ENCODE measurements around the gene OR4D1.

OR4D1 gene

DNA sequence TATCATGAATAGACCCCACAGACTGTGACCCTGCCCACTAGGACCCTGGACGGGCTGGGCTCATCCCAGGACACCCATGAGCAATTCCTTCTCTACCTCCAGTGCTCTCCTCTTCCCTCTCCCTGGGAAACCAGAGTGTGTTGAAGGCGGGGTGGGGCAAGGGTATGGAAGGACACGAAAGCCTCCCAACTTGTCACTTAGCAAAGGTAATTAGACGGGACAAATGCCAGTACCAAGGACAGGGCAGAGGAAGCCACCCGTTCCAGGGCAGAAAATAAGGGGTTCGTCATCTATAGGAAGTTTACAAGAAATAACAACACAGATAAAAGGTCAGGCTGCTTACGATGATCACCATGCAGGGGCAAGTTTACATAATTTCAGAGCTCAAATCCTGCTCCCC is 39.5 kb downstream of the OR4D1 start:
- Histone ChIP-seq H3K36me3 (ENCODE audit: insufficient read depth, low read length) (no peaks in the 10 kb centered on the region), H3K4me3 (ENCODE audit: low read length) (no peak overlapping the region), H2AFZ (ENCODE audit: low read depth, low read length) (no peak overlapping the region), H3K9me3 (ENCODE audit: low read length) (no peaks in the 10 kb centered on the region), H3K4me1 (ENCODE audit: insufficient read depth, low read length) (no peaks in the 10 kb centered on the region), H3K27me3 (ENCODE audit: insufficient read depth, low read length) (peaks cover 24% of the 10 kb centered on the region)

DNA sequence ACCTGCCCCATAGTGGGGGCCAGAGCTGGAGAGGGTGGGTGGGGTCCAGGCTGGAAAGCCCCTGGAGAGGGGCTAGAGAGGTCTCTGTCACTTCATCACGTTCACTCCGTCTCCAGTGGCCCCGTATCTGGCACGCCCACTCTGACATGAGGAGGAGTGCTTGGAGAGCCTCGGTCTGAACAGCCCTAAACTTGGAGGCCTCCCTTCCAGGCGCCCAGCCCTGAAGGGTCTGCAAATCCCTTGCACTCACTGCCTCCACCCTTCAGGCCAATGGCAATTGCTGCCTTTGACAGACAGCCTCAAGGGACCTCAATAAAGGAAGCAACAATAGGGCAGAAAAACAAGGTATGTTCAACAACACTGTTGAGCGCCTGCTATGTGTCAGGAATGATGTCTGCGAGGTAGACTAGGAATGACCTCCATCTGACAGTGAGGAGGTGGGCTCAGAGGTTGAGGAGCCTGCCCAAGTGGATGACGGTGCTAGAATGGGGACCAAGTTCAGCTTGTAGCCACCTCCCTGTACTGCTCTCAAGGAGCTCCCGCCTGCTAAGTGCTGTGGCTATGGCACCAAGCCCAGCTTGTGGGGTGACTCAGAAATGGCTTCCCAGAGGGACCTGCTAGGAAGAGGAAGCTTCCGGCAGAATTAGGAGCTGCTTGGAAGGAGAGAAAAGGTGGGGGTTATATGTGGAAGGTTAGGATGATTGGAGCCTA is 41.4 kb downstream of the OR4D1 start:
- Histone ChIP-seq H3K27me3 (ENCODE audit: insufficient read depth, low read length) (peaks cover 27% of the 10 kb centered on the region), H2AFZ (ENCODE audit: low read depth, low read length) (no peak overlapping the region), H3K4me3 (ENCODE audit: low read length) (no peak overlapping the region), H3K36me3 (ENCODE audit: insufficient read depth, low read length) (no peaks in the 10 kb centered on the region), H3K9me3 (ENCODE audit: low read length) (no peaks in the 10 kb centered on the region), H3K4me1 (ENCODE audit: insufficient read depth, low read length) (no peaks in the 10 kb centered on the region)

DNA sequence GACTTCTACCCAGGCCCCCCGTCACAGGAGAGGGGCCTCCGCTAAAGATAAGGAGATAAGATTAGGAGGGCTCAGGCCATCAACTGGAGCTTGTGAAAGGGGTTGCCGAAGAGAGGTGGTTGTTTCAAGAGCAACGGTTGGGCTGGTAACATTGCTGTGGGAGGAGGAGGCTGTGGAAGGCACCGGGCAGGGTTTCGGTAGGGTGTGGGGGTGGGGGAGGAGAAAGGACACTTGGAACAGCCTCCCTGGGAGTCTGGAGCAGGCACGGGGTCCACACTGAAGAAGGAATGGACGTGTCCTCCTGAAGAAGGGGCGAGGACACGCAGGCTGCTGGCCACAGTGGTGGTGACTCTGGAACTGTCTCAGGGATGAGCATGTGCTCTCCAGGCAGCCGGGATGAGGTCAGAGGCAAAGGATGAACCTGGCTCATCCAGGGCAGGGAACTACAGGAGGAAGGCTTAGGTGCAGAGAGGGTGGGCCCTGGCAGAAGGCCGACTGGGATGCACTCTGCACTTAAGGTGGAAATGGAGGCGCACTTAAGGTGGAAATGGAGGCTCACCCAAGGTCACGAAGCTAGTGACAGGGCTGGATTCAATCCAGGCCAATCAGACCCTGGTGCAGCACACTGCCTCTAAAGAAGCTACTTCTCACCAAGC is 43.2 kb downstream of the OR4D1 start:
- Histone ChIP-seq H3K36me3 (ENCODE audit: insufficient read depth, low read length) (no peaks in the 10 kb centered on the region), H3K9me3 (ENCODE audit: low read length) (no peaks in the 10 kb centered on the region), H3K4me1 (ENCODE audit: insufficient read depth, low read length) (no peaks in the 10 kb centered on the region), H3K27me3 (ENCODE audit: insufficient read depth, low read length) (peaks cover 22% of the 10 kb centered on the region), H2AFZ (ENCODE audit: low read depth, low read length) (no peak overlapping the region), H3K4me3 (ENCODE audit: low read length) (no peak overlapping the region)

DNA sequence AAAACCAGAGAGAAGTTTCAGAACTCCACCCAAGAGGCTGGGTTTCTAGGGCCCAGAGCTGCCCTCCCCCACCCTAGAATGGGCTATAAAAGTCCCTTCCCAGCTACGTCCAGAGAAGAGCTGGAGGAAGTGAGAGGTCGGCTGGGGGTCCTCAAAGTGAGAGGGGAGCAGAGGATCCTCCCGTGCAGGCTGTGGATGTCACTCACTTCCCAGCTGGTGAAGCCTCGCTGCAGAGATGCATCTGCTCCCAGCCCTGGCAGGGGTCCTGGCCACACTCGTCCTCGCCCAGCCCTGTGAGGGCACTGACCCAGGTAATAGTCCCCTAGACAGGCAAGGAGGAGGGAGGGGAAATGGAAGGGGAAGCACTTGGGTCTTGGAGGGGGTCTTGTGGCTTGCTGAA is 44.4 kb downstream of the OR4D1 start, which contains the start of gene EPX:
Gene EPX (plus strand): TSS at position 115 of the 400 bp plus-strand sequence. CDS start 121 bp downstream, at position 236.
- no peak within 1 kb of the TSS for H3K4me3 ChIP-seq (ENCODE audit: low read length)
- no peaks in the 10 kb centered on the region for H3K36me3 ChIP-seq (ENCODE audit: insufficient read depth, low read length)
- peaks cover 14% of the 10 kb centered on the region for H3K27me3 ChIP-seq (ENCODE audit: insufficient read depth, low read length)
- H3K4me1 ChIP-seq (ENCODE audit: insufficient read depth, low read length): no peaks in the 10 kb centered on the region
- H3K9me3 ChIP-seq (ENCODE audit: low read length): no peaks in the 10 kb centered on the region
- H2AFZ ChIP-seq (ENCODE audit: low read depth, low read length): no peak within 1 kb of the TSS

DNA sequence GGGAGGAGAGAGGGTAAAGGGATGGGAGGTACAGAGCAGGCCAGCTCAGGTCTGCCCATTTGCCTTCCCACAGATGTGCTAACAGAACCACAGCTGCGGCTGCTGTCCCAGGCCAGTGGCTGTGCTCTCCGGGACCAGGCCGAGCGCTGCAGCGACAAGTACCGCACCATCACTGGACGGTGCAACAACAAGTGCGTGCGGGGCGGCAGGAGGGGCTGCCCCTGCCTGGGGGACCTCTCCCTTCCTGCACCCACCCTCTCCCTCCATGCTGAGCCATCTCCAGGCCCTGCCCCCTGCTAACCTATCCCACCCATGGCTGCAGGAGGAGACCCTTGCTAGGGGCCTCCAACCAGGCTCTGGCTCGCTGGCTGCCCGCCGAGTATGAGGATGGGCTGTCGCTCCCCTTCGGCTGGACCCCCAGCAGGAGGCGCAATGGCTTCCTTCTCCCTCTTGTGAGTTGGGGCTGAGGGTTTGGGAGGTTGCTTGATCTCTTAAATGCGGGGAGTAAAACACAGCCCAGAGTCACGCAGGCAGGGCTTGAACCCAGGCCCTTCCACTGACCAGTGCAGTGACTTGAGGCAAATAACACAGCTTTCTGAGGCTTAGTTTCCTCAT is 45.6 kb downstream of the OR4D1 start:
- Histone ChIP-seq H3K4me3 (ENCODE audit: low read length) (no peak overlapping the region), H3K9me3 (ENCODE audit: low read length) (no peaks in the 10 kb centered on the region), H3K27me3 (ENCODE audit: insufficient read depth, low read length) (peaks cover 12% of the 10 kb centered on the region), H3K4me1 (ENCODE audit: insufficient read depth, low read length) (no peaks in the 10 kb centered on the region), H2AFZ (ENCODE audit: low read depth, low read length) (no peak overlapping the region), H3K36me3 (ENCODE audit: insufficient read depth, low read length) (no peaks in the 10 kb centered on the region)

DNA sequence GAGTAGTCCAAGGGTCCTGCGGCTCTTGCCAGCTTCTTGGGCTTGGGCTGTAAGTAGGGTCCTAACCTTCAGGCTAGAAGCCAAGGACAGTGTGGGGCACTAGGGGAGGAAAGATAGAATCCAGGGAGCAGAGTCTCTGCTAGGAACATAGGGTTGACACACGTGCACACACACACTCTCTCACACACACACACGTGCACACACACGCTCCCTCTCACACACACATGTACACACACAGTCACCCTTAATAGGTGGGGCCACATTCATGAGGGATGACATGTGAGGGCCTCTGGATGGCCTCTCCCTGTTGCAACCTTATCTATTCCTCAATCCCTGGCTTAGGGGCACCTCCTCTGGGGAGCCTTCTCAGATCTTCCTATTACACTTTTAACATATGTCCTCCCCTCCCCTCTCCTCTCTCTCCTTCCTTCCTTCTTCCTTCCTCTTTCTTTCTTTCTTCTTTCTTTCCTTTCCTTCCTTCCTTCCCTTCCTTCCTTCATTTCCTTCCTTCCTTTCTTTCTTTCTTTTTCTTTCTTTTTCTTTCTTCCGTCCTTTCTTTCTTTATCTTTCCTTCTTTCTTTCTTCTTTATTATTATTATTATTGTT is 47.4 kb downstream of the OR4D1 start:
- Histone ChIP-seq H2AFZ (ENCODE audit: low read depth, low read length) (no peak overlapping the region), H3K36me3 (ENCODE audit: insufficient read depth, low read length) (no peaks in the 10 kb centered on the region), H3K4me1 (ENCODE audit: insufficient read depth, low read length) (no peaks in the 10 kb centered on the region), H3K9me3 (ENCODE audit: low read length) (no peaks in the 10 kb centered on the region), H3K4me3 (ENCODE audit: low read length) (no peak overlapping the region), H3K27me3 (ENCODE audit: insufficient read depth, low read length) (peaks cover 12% of the 10 kb centered on the region)

DNA sequence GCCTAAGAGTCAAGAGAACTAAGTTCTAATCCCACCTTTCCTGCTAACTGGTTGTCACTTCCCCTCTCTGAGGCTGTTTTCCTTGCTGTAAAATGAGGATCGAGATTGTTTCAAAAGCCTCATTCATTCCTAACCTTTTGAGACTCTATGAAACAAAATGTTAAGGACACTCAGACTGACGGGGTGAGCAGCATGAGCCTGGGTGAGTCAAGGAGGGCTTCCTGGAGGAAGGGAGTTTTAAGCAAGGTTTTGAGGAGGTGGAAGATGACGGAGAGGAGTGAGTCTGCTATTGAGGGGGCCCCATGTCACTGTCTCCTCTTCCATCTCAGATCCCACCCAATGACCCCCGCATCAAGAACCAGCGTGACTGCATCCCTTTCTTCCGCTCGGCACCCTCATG is 48.4 kb downstream of the OR4D1 start:
- Histone ChIP-seq H3K9me3 (ENCODE audit: low read length) (no peaks in the 10 kb centered on the region), H3K36me3 (ENCODE audit: insufficient read depth, low read length) (no peaks in the 10 kb centered on the region), H3K4me1 (ENCODE audit: insufficient read depth, low read length) (no peaks in the 10 kb centered on the region), H3K4me3 (ENCODE audit: low read length) (no peak overlapping the region), H3K27me3 (ENCODE audit: insufficient read depth, low read length) (peaks cover 6% of the 10 kb centered on the region), H2AFZ (ENCODE audit: low read depth, low read length) (no peak overlapping the region)

DNA sequence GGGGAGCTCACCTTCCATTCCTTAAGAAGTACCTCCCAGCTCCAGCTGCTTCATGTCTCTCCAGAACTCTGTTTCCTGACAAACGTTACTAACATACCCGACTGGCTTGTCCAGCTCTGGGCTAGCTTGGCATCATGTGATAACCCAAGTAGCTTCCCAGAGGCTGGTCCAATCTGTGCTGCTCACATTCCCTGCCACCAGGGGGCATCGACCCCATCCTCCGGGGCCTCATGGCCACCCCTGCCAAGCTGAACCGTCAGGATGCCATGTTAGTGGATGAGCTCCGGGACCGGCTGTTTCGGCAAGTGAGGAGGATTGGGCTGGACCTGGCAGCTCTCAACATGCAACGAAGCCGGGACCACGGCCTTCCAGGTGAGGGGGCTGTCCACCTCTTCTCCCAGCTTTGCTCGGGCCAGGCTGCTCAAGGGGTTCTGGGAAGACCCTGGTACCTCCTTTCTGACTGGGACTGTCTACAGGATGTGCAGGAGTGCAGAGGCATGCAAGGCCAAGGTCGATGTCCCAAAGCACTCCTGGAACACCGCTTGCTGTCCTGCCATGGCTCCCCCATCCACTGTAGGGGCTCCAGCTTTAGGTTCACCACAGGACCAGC is 51.9 kb downstream of the OR4D1 start:
- Histone ChIP-seq H3K27me3 (ENCODE audit: insufficient read depth, low read length) (no peaks in the 10 kb centered on the region), H3K36me3 (ENCODE audit: insufficient read depth, low read length) (peaks cover 3% of the 10 kb centered on the region), H3K4me1 (ENCODE audit: insufficient read depth, low read length) (no peaks in the 10 kb centered on the region), H2AFZ (ENCODE audit: low read depth, low read length) (no peak overlapping the region), H3K9me3 (ENCODE audit: low read length) (no peaks in the 10 kb centered on the region), H3K4me3 (ENCODE audit: low read length) (no peak overlapping the region)

DNA sequence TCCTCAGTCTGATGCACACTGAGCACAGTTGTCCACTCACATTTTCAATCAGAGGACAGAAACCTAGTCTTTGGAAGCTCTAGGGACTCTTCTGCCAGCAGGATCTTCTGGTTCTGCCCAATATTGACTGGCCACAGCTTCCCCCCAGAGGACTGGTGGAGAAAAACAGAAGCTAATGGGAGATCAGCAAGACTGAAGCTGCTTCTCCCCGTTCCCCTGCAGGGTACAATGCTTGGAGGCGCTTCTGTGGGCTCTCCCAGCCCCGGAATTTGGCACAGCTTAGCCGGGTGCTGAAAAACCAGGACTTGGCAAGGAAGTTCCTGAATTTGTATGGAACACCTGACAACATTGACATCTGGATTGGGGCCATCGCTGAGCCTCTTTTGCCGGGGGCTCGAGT is 54.7 kb downstream of the OR4D1 start:
- Histone ChIP-seq H3K4me1 (ENCODE audit: insufficient read depth, low read length) (no peaks in the 10 kb centered on the region), H2AFZ (ENCODE audit: low read depth, low read length) (no peak overlapping the region), H3K9me3 (ENCODE audit: low read length) (no peaks in the 10 kb centered on the region), H3K27me3 (ENCODE audit: insufficient read depth, low read length) (no peaks in the 10 kb centered on the region), H3K4me3 (ENCODE audit: low read length) (no peak overlapping the region), H3K36me3 (ENCODE audit: insufficient read depth, low read length) (peaks cover 14% of the 10 kb centered on the region)

DNA sequence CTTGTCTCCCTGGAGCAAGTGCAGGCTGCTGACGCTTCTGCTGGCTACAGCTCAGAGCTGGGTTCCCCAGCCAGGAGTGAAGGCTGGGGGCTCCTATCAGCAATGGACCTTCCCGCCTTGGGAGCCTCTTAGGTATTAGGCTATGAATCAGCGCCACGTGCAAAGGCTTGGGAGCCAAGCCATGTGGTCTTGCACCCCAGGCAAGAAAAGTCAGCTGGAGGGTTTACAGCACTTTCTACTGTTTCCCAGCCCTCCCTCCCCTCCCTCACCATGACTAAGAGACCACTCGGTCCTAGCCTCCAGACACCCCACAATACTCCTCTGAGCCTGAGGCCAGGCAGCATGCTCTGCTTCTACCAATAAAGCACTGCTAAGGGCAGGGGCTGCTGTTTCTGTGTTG is 56.6 kb downstream of the OR4D1 start:
- Histone ChIP-seq H2AFZ (ENCODE audit: low read depth, low read length) (no peak overlapping the region), H3K27me3 (ENCODE audit: insufficient read depth, low read length) (no peaks in the 10 kb centered on the region), H3K36me3 (ENCODE audit: insufficient read depth, low read length) (peaks cover 26% of the 10 kb centered on the region), H3K4me1 (ENCODE audit: insufficient read depth, low read length) (no peaks in the 10 kb centered on the region), H3K9me3 (ENCODE audit: low read length) (no peaks in the 10 kb centered on the region), H3K4me3 (ENCODE audit: low read length) (no peak overlapping the region)

DNA sequence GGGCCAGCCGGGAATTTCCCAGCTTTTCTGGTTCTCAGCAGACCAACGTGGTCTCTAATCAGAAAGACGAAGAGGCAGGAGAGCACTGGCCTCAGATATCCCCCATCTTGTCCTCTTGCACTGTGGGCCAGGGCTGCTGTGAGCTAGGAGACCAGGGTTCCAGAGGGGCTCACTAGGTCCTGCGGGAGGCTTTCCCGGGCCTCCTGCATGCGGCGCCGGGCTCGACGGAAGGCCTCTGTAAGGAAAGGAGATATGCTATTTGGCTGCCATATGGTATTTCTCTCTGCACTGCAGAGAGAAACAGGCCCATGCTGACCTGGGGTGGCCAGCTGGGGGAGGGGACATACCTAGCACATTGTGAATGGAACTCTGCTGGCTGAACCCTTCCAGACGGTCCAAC is 57.8 kb downstream of the OR4D1 start:
- Histone ChIP-seq H3K9me3 (ENCODE audit: low read length) (no peaks in the 10 kb centered on the region), H3K27me3 (ENCODE audit: insufficient read depth, low read length) (no peaks in the 10 kb centered on the region), H2AFZ (ENCODE audit: low read depth, low read length) (no peak overlapping the region), H3K4me1 (ENCODE audit: insufficient read depth, low read length) (no peaks in the 10 kb centered on the region), H3K36me3 (ENCODE audit: insufficient read depth, low read length) (peaks cover 36% of the 10 kb centered on the region), H3K4me3 (ENCODE audit: low read length) (no peak overlapping the region)

DNA sequence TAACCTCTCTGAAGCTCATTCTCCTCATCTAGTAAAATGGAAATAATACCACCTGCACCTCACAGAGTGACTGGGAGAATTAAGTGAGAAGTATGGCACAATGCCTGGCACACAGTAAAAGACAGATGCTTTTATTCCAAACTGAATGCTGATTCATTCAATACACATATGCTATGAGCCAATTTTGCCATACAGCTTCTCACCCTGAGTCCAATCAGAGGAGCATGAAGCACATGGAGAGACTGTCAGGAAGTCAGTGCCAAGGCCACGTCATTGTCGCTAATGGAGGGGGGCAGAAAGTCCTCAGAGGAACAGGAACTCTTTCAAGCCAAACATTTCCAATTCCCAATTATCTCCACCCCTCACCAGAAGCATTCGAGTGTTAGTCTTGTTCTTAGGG is 59.3 kb downstream of the OR4D1 start:
- Histone ChIP-seq H3K4me3 (ENCODE audit: low read length) (no peak overlapping the region), H3K4me1 (ENCODE audit: insufficient read depth, low read length) (no peaks in the 10 kb centered on the region), H3K27me3 (ENCODE audit: insufficient read depth, low read length) (no peaks in the 10 kb centered on the region), H3K36me3 (ENCODE audit: insufficient read depth, low read length) (peaks cover 44% of the 10 kb centered on the region), H2AFZ (ENCODE audit: low read depth, low read length) (no peak overlapping the region), H3K9me3 (ENCODE audit: low read length) (no peaks in the 10 kb centered on the region)

DNA sequence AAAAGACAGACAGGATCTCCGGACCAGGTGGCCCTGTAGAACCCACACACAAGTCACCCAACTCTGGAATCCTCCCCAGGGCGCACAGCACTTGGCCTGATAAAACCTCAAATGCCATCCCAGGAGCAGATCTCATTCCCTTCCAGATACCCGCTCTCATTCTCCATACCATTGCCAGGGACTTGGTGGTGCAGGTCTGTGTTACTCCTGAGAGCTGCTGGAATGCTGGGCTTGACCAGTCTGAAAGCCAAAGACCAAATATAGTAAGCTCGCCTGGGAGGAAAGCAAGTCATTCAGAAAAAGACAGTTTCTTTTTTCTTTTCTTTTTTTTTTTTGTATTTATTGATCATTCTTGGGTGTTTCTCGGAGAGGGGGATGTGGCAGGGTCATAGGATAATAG is 60.2 kb downstream of the OR4D1 start:
- H2AFZ ChIP-seq (ENCODE audit: low read depth, low read length): no peak overlapping the region
- H3K9me3 ChIP-seq (ENCODE audit: low read length): no peaks in the 10 kb centered on the region
- H3K36me3 ChIP-seq (ENCODE audit: insufficient read depth, low read length): peaks cover 53% of the 10 kb centered on the region
- H3K4me1 ChIP-seq (ENCODE audit: insufficient read depth, low read length): no peaks in the 10 kb centered on the region
- H3K4me3 ChIP-seq (ENCODE audit: low read length): no peak overlapping the region
- no peaks in the 10 kb centered on the region for H3K27me3 ChIP-seq (ENCODE audit: insufficient read depth, low read length)

Data from neuron (in vitro differentiated cells).